VCaP (cell line): ENCODE results near the gene SART3.
"Not testable (repeated sequence)": the region's sequence is repeated elsewhere in the genome, so short reads cannot be mapped to it uniquely, and the experiment has no call there.

Experiments
- H3K27ac ChIP-seq: fragments of 450-650 bp; 2 replicates; pipeline ENCODE4 v1.5.1; 2017
- CTCF ChIP-seq: fragments of 450-650 bp; conservative IDR thresholded peaks from 2 replicates; pipeline ENCODE4 v1.5.1; 2017; ENCODE audit warnings: mild to moderate bottlenecking, moderate library complexity

SART3 gene

GRCh38 chr12:108594960-108595710, 34.2 kb upstream of the SART3 start:
- H3K27ac ChIP-seq = no peak overlapping the region
- no peak for TF ChIP-seq CTCF

GRCh38 chr12:108594323-108594903, 33.4 kb upstream of the SART3 start:
- no peak overlapping the region for H3K27ac ChIP-seq
- no peak for TF ChIP-seq CTCF

GRCh38 chr12:108592033-108592909, 31.3 kb upstream of the SART3 start:
- no peak overlapping the region for H3K27ac ChIP-seq

GRCh38 chr12:108591267-108591980, 30.5 kb upstream of the SART3 start:
- TF ChIP-seq CTCF = no peak
- no peak overlapping the region for H3K27ac ChIP-seq

More at GRCh38 chr12:108592033-108592909, 31.3 kb upstream of the SART3 start:
- TF ChIP-seq CTCF = no peak

GRCh38 chr12:108590463-108590862, 29.5 kb upstream of the SART3 start:
- not testable (repeated sequence) for H3K27ac ChIP-seq

- H3K27ac ChIP-seq = no peak overlapping the region
- no peak for TF ChIP-seq CTCF
These were observed 28.9 kb upstream of the SART3 start for GRCh38 chr12:108589840-108590229.

GRCh38 chr12:108589028-108589839, 28.3 kb upstream of the SART3 start:
- H3K27ac ChIP-seq = no peak overlapping the region
- TF ChIP-seq CTCF = no peak
